ENCODE data around the gene BCL2L1. TPM values are rescaled to one million over a fixed set of nuclear protein-coding genes. Genes with fewer than 3 reads are reported as not detected.
A peak's percentile ranks its signal among the peaks of the same experiment; 100 is the strongest.

The BCL2L1 gene
- polyA plus RNA-seq, 1 of the 3 experiments (the other 2 are of a cell fraction) = 99.9 TPM

GRCh38 chr20:31720486-31721407, 1.9 kb downstream of the BCL2L1 start:
- Histone ChIP-seq H4K20me1 (ENCODE audit: insufficient read depth) (no peaks in the 10 kb centered on the region), H3K9me3 (no peaks in the 10 kb centered on the region), H3K4me2 (peak overlapping the region; percentile 97), H3K9ac (peak overlapping the region; percentile 100), H2AFZ (ENCODE audit: low read depth) (no peak overlapping the region), H3K27me3 (ENCODE audit: insufficient read depth) (no peaks in the 10 kb centered on the region), H3K9me2 (no peaks in the 10 kb centered on the region), H3K79me2 (ENCODE audit: insufficient read depth) (peaks cover 76% of the 10 kb centered on the region), H3K36me3 (replicated peaks in 1 of 2; ENCODE audit: control insufficient read depth in 1 of 2, insufficient read depth in 2 of 2, low read length in 1 of 2) (peaks cover 40 to 45% of the 10 kb centered on the region in 2 experiments), H3K4me3 (ENCODE audit: low read depth in 2 of 2, low read length in 1 of 2) (peak overlapping the region; percentile 59 to 81), H3F3A (replicated peaks; ENCODE audit: insufficient read depth) (peaks cover 11% of the 10 kb centered on the region), H3K4me1 (ENCODE audit: control insufficient read depth in 1 of 2, insufficient read depth in 2 of 2, low read depth in 1 of 2, low read length in 1 of 2) (peaks cover 34 to 46% of the 10 kb centered on the region in 2 experiments), H3K27ac (ENCODE audit: low read depth in 2 of 2, low read length in 1 of 2) (peak overlapping the region; percentile 60 to 100)
- WGBS (ENCODE audit: low lambda C conversion rate) = 59% methylated on average over 6 of the region's 7 CpGs
- POLR2A ChIA-PET = interaction anchor here (3.4 kb wide), 1 partner anchor 59 kb away, joined by 31 read pairs; no protein-coding TSS in a partner anchor
- DNase-seq = no peak
- no peak for TF ChIP-seq FOSL2 (IDR thresholded peaks at IDR 0.05; ENCODE audit: borderline replicate concordance, low read depth)
- TF ChIP-seq GABPA (IDR thresholded peaks at IDR 0.05; ENCODE audit: low read depth) = no peak
- TF ChIP-seq, protein P1, sequence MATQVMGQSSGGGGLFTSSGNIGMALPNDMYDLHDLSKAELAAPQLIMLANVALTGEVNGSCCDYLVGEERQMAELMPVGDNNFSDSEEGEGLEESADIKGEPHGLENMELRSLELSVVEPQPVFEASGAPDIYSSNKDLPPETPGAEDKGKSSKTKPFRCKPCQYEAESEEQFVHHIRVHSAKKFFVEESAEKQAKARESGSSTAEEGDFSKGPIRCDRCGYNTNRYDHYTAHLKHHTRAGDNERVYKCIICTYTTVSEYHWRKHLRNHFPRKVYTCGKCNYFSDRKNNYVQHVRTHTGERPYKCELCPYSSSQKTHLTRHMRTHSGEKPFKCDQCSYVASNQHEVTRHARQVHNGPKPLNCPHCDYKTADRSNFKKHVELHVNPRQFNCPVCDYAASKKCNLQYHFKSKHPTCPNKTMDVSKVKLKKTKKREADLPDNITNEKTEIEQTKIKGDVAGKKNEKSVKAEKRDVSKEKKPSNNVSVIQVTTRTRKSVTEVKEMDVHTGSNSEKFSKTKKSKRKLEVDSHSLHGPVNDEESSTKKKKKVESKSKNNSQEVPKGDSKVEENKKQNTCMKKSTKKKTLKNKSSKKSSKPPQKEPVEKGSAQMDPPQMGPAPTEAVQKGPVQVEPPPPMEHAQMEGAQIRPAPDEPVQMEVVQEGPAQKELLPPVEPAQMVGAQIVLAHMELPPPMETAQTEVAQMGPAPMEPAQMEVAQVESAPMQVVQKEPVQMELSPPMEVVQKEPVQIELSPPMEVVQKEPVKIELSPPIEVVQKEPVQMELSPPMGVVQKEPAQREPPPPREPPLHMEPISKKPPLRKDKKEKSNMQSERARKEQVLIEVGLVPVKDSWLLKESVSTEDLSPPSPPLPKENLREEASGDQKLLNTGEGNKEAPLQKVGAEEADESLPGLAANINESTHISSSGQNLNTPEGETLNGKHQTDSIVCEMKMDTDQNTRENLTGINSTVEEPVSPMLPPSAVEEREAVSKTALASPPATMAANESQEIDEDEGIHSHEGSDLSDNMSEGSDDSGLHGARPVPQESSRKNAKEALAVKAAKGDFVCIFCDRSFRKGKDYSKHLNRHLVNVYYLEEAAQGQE (IDR thresholded peaks at IDR 0.05; ENCODE audit: low read depth, low read length) = no peak
- no peak for TF ChIP-seq MXI1 (IDR thresholded peaks at IDR 0.05; ENCODE audit: low read depth, low read length)
- TF ChIP-seq, protein P2, sequence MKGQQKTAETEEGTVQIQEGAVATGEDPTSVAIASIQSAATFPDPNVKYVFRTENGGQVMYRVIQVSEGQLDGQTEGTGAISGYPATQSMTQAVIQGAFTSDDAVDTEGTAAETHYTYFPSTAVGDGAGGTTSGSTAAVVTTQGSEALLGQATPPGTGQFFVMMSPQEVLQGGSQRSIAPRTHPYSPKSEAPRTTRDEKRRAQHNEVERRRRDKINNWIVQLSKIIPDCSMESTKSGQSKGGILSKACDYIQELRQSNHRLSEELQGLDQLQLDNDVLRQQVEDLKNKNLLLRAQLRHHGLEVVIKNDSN (IDR thresholded peaks at IDR 0.05; ENCODE audit: borderline replicate concordance, low read depth) = no peak
- TF ChIP-seq TEAD4 (IDR thresholded peaks at IDR 0.05; ENCODE audit: borderline replicate concordance, insufficient read depth) = no peak
- no peak for TF ChIP-seq PBX3 (IDR thresholded peaks at IDR 0.05)
- TF ChIP-seq TAF1 (IDR thresholded peaks at IDR 0.05; ENCODE audit: borderline replicate concordance, low read depth, low read length) = no peak
- no peak for TF ChIP-seq FOXM1 (IDR thresholded peaks at IDR 0.05; ENCODE audit: low read depth)
- no peak for TF ChIP-seq FOXJ3 (CRISPR knock-in tag; IDR thresholded peaks at IDR 0.05)
- TF ChIP-seq RFX5 (IDR thresholded peaks at IDR 0.05; ENCODE audit: low read length) = no peak
- TF ChIP-seq MEF2A (IDR thresholded peaks at IDR 0.05; ENCODE audit: borderline replicate concordance, low read depth) = no peak
- no peak for TF ChIP-seq TCF12 (IDR thresholded peaks at IDR 0.05)
- TF ChIP-seq EZH2phosphoT487 (IDR thresholded peaks at IDR 0.05; ENCODE audit: borderline replicate concordance, low read depth) = no peak
- no peak for TF ChIP-seq NRF1 (IDR thresholded peaks at IDR 0.05; ENCODE audit: low read depth, low read length)
- no peak for TF ChIP-seq RAD21 (IDR thresholded peaks at IDR 0.05; ENCODE audit: low read length)
- CTCF ChIA-PET = interaction anchor here (0.6 to 11.2 kb wide), 4 partner anchors 63 to 108 kb away, joined by 3 to 288 read pairs (median 6); no protein-coding TSS in a partner anchor

Data from SK-N-SH (cell line).